Cortex of kidney (tissue), 1 donor: ENCODE data around the gene CKAP2L.
"Not testable (repeated sequence)": the region's sequence is repeated elsewhere in the genome, so short reads cannot be mapped to it uniquely, and the experiment has no call there.

Source experiments
- DNase-seq: peaks from one replicate; lab custom pipeline; 2025; lab: John Stamatoyannopoulos, UW

Gene CKAP2L

DNA sequence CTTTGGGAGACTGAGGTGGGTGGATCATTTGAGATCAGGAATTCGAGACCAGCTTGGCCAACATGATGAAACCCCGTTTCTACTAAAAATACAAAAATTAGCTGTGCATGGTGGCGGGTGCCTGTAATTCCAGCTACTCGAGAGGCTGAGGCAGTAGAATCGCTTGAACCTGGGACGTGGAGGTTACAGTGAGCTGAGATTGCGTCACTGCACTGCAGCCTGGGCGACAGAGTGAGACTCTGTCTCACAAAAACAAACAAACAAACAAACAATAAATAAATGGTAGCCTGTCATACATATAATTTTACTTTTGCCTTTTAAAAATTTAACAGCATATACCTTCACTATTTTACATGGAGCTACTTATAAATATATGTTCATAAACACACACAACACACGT is 57.5 kb downstream of the CKAP2L start:
- not testable (repeated sequence) for DNase-seq

DNA sequence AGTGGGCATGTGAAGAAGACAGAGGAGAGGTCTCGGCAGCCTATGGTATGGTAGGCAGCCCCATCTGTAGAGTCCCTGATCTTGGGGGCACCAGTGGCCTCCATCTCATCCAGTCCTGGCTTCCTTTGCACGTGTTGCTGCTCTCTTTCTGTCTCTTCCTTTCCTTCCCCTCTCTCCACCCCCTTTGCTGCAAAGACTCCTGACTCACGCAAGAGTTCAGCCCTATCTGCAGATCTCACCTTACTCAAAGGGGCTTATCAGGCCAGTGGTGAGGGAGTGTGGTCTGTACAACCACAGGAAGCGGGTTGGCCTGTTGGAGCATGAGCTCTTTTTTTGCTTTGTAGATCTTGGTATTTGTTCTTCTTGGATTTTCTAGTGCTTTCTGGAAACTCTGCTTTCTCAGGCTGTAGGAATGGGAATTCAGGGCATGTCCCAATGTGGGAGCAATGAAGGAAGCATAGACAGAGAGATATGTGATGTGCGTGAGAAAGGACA is 58.2 kb downstream of the CKAP2L start:
- no peak for DNase-seq

DNA sequence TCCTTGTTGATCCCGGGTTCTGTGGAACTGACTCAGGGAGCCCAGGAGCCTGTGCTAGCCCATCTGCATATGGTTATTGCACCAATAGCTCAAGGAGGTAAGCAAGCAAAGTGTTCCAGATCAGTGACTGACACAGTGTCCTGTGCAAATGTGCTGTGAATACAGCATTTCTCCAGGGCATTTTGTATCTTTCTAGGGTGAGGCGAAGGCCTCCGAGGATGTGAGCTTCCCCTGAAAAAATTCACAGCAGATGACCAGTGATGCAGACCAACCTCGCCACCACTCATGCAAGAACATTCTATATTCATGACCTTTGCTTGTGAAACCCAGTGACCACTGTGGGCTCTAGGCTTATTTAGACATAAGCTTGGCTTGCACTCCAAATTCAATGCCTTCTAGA is 58.8 kb downstream of the CKAP2L start:
- no peak for DNase-seq

DNA sequence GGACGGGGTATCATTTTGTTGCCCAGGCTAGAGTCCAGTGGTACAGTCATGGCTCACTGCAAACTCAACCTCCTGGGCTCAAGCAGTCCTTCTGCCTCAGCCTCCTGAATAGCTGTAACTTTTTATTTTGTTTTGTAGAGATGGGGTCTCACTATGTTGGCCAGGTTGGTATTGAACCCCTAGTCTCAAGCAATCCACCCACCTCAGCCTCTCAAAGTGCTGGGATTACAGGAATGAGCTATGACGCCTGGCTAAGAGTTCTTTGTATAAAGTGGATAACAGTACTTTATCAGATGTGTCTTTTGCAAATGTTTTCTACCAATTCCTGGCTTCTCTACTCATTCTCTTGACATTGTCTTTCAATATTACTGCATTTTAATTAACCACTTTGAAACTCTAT is 60.7 kb downstream of the CKAP2L start:
- DNase-seq: no peak

DNA sequence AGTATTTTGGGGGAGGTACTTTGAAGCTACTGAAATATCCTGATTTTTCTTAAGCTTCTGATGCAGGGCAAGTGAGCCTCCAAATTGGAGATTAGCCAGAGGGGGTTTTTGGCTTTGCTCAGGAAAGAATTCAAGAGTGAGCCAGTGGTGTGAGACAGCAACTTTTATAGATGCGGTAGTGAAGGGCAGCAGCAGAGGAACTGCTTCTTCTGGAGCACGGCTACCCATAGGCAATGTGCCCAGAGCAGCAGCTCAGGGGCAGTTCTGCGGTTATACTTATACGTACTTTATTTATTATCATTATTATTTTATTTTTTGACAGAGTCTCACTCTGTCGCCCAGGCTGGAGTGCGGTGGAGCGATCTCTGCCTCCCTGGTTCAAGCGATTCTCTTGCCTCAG is 63.4 kb downstream of the CKAP2L start:
- no peak for DNase-seq

DNA sequence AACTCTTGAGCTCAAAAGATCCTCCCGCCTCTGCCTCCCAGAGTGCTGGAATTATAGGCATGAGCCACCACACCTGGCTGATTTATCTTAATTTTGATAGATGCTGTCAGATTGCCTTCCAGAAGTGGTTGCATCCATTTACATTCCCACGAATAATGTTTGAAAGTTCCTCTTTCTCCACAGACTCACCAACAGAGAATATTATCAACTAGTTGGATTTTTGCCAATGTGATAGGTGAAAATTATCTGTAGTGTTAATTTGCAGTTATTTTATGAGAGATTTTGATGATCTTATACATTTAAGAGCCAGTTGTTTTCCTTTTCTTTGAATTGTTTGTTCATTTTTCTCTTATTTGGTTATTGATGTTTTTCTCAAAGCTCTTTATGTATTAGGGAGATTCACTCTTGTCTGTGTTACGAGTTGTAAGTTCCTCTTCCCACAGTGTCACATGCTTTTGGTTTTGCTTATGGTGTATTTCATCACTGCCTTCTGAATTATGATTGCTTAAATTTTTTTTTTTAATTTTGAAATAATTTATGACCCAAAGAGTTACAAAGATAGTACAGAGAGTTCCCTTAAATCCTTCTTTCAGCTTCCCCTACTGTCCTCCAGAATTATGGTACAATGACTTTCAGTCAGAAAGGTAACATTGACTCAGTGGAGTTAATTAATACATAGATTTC is 64.3 kb downstream of the CKAP2L start:
- no peak for DNase-seq

DNA sequence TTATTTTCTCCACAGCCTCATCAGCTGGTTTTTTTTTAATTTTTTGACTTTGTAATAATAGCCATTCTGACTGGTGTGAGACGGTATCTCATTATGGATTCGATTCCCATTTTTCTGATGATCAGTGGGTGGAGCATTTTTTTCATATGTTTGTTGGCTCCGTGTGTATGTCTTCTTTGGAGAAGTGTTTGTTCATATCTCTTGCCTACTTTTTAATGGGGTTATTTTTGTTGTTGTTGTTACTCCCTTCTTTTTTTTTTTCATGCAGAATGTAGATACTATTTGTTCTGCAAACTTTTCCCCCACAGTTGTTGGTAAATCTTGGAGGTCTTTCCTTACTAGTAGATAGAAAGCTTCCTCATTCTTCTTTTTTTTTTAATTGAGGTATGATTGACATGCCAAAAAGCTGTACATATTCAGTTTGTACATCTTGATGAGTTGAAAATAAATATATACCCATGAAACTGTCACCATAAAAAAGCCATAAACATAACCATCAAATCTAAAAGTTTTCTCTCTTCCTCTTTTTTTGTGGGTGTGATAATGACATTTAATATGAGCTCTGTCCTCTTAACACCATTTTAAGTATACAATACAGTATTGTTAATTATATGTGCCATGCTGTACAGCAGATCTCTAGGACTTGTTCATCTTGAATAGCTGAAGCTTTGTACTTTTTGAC is 65.4 kb downstream of the CKAP2L start:
- DNase-seq: no peak

DNA sequence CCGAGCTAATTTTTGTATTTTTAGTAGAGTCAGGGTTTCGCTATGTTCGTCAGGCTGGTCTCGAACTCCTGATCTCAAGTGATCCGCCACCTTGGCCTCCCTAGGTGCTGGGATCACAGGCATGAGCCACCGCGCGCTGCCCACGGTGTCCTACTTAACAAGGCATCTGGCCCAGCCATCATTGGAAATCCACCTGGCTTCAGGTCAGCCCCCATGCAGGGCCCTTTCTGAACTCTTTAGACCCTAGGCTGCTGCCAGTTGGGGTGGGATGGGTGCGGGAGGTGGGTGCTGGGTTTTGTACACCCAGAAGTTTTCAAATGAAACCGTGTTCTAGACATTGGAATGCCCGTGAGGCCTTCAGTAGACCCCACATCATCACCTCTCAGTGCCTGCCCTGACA is 70.2 kb downstream of the CKAP2L start:
- DNase-seq: no peak

DNA sequence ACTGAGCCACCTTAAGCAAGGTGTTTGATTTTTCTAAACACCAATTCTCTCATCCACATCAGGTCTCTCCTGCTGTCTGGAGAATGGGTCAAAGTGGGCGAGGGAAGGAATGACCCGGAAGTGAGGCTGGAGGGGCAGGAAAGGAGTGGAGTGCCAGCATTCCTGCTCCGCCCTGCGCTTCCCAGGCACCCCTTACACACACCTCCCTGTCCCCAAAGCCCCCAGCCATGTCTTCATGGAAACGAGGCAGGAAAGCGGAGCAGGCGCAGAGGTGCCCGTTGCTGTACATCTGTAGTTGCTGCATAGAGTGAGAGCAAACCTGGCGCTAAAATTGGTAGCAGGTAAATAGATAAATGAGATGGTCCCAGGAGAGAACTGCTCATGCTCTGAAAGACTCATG is 70.8 kb downstream of the CKAP2L start:
- DNase-seq: no peak

DNA sequence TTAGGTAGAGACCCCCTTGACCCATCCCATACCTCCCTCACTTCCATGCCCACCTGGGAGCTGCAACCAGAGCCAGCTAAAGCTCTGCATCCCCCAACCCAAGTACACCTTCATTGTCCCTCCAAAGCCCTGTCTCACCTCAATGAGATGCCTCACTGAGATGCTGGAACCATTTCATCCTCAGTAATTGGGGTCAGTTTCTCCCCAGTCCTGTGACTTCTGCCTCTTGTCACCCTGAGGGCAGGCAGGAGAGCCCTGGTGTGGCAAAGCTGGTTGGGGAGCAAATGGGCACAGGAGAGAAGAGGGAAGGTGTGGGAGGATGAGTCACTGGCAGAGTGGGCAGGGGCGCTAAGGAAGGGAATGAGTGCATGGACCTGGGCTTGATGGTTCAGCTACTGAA is 71.5 kb downstream of the CKAP2L start:
- DNase-seq: no peak

DNA sequence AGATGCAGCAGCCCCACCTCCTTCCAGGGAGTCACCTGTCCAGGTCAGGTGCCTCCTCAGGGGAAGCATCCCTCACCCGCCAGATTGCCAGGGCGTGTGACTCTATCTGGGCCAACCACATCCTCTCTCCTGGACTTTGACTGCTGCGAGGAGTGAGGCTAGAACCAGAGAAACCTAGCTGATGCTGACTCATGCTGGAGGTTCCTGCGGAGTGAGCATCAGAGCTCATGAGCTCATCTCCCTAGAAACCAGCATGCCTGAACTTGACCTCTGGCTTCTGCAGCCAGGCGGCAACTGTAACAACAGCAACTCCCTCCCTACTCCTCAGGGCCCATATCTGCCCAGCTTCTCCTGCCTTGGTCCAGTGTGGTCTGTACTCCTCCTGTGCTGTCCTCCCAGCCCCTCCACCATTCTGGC is 71.9 kb downstream of the CKAP2L start:
- DNase-seq: no peak

DNA sequence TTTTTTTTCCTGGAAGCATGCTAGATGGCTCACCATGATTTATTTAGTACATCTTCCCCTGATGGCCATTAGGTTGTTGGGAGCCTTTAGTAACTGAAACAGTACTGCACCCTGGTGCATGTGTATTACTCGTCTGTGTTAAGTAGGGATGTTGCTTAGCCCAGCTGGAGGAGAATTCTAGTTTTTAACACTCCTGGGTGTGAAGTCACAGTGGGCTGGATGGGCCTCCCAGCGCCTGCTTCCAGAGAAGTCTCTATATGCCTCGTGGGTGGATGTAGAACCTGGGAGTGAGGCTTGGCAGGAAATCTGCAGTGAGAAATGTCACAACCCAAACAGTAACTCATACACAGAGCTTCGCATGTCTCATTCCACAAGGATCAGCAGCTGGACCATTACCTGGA is 72.5 kb downstream of the CKAP2L start:
- DNase-seq: no peak

DNA sequence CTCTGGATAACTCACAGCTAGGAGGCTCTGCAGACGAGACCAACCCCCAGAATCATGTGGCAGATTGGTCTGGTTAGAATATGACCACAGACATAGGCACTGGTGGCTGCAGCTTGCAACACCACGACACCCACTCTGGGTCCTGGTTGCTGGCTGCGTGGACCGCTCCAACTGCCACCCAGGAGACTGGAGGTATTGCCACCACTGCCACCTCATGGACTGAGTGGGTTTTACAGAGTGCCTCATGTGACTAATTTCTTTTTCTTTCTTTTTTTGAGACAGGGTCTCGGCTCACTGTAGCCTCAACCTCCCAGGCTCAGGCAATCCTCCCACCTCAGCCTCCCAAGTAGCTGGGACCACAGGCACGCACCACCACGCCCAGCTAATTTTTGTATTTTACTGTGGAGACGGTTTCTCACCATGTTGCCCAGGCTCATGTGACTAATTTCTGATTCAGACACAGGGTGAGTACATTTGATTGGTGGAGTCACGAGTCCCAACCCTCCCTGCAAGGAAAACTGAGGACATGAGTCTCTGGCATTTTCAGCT is 73.5 kb downstream of the CKAP2L start:
- DNase-seq: no peak

DNA sequence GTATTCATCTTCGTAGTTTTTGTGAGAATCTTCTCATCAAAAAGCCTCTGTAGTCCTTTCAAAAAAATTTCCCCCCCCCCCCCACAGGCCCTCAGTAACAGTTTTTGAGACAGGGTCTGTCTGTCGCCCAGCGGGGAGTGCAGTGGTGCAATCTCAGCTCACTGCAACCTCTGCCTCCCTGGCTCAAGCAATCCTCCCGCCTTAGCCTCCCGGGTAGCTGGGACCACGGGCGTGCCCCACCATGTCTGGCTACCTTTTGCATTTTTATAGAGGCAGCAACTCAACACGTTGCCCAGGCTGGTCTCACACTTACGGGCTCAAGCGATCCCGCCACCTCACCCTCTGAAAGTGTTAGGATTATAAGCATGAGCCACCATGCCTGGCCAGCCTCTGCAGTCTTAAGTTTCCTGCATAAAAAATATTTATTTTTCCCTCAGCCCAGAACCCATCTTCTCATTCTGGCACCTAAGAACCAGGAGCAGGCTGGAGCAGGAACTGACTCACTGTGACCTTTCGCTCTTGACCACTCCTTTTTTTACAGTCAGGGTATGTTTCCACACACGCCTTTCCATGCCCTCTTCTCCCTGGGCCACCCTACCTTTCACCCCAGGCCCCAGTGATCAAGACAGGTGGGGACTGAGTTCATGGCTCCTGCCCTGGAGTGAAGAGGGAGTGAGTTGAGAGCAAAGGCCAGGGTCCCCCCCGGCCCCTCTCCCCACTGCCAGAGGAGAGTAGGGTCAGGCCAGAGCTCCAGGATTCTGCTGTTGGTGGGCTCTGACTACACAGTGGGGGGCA is 76.1 kb downstream of the CKAP2L start:
- DNase-seq: no peak

DNA sequence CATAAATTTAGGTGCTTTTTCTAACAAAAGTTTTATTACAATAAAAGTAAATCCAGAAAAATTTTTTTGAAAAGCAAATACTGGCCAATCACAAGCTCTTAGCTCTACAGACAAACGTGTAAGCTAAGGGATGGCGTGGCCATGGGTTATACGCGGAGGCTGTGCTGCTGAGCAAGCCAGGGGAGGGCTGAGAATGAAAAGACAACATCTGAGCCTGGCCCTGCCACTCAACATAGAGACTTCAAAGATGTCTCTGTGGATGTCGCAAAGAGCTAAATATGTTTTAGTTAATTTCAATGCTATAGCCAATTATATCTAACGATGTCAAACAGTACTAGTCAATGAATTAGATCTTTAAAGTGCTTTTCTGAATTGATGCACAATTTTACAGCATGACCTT is 76.9 kb downstream of the CKAP2L start:
- no peak for DNase-seq
